ENCODE measurements around the gene PLPPR3. TPM values are rescaled to one million over a fixed set of nuclear protein-coding genes. Genes with fewer than 3 reads are reported as not detected.

The PLPPR3 gene
- total and polyA plus RNA-seq, 9 of the 15 experiments (the other 6 are each of a cell fraction or from before 2014, with no cell fraction given), result 0.01 to 48.2 (median 8.6) TPM

- TF ChIP-seq BRD9 (IDR thresholded peaks at IDR 0.05; ENCODE audit: low read depth, partially characterized antibody) (no peak), RFX5 (IDR thresholded peaks at IDR 0.05; ENCODE audit: low read depth, low read length) (no peak), CBX1 (IDR thresholded peaks at IDR 0.05; ENCODE audit: low read depth) (no peak), EP400 (IDR thresholded peaks at IDR 0.05) (no peak), XRCC5 (IDR thresholded peaks at IDR 0.05; ENCODE audit: low read depth, low read length) (no peak), SRSF7 (optimal IDR thresholded peaks at IDR 0.05; ENCODE audit: low read depth, low read length) (no peak), CHD4 (IDR thresholded peaks at IDR 0.05; ENCODE audit: insufficient read depth, insufficient replicate concordance, low read depth, low read length, poor library complexity, severe bottlenecking) (peak; percentile 69), ZNF134 (CRISPR knock-in tag; conservative IDR thresholded peaks at IDR 0.05) (no peak), KLF10 (CRISPR knock-in tag; IDR thresholded peaks at IDR 0.05) (no peak), CXXC5 (CRISPR knock-in tag; IDR thresholded peaks at IDR 0.05) (no peak), RBM17 (IDR thresholded peaks at IDR 0.05; ENCODE audit: borderline replicate concordance, low read depth, low read length) (no peak), ZNF507 (tag; conservative IDR thresholded peaks at IDR 0.05) (no peak), ZNF133 (CRISPR knock-in tag; IDR thresholded peaks at IDR 0.05) (no peak), CHD2 (IDR thresholded peaks at IDR 0.05; ENCODE audit: low read depth, low read length) (no peak), ZBTB7A (IDR thresholded peaks at IDR 0.05; ENCODE audit: borderline replicate concordance, control insufficient read depth, low read depth, low read length) (peak; percentile 29; the same call in 1 of the 2 replicates), PHB2 (IDR thresholded peaks at IDR 0.05; ENCODE audit: low read depth) (no peak), RBFOX2 (IDR thresholded peaks at IDR 0.05; ENCODE audit: low read depth, low read length) (peak; percentile 24; the same call in 1 of the 2 replicates), GTF3C2 (IDR thresholded peaks at IDR 0.05; ENCODE audit: borderline replicate concordance, extremely low read depth, insufficient read length) (no peak), MTA3 (IDR thresholded peaks at IDR 0.05; ENCODE audit: borderline replicate concordance) (no peak), C11orf30 (IDR thresholded peaks at IDR 0.05; ENCODE audit: low read depth) (no peak), ZNF263 (CRISPR knock-in tag; IDR thresholded peaks at IDR 0.05; ENCODE audit: borderline replicate concordance) (peak; percentile 95), KLF1 (tag; IDR thresholded peaks at IDR 0.05) (no peak), HNRNPUL1 (IDR thresholded peaks at IDR 0.05; ENCODE audit: low read length) (no peak), TAF7 (tag; IDR thresholded peaks at IDR 0.05) (no peak), FOXK1 (CRISPR knock-in tag; IDR thresholded peaks at IDR 0.05; ENCODE audit: borderline replicate concordance) (no peak)
Measured at GRCh38 chr19:858868-859843, 37.4 kb upstream of the PLPPR3 start, which contains the start of gene CFD (continued).

All from K562 (cell line).